Aorta (tissue), 5 donors: ENCODE measurements around the gene HOXA4. TPM values are rescaled to one million over a fixed set of nuclear protein-coding genes. Genes with fewer than 3 reads are reported as not detected.

Experiments
- ATAC-seq: fragments of 200-7000 bp; cut with Tn5 transposase; one replicate; pipeline ENCODE4 v1.9.1; 2022; ENCODE audit warnings: moderate library complexity; ENCODE audit not compliant: low FRiP score
- DNase-seq, 2 donors: peaks; one replicate each; pipeline ENCODE4 v3.0.0-alpha.2; 2020
- H3K27ac ChIP-seq, 2 donors: one replicate each; pipeline ENCODE4 v1.5.1; 2013; ENCODE audit warnings: low read length in 2 of 2, mild to moderate bottlenecking in 2 of 2, moderate library complexity in 2 of 2, control low read depth in 1 of 2, inconsistent platforms in 1 of 2, low read depth in 1 of 2
- H3K27me3 ChIP-seq, 2 donors: one replicate each; pipeline ENCODE4 v1.6.1; 2013; ENCODE audit warnings: control low read depth in 1 of 2, low read length in 1 of 2, mild to moderate bottlenecking in 1 of 2, moderate library complexity in 1 of 2; ENCODE audit not compliant: insufficient read depth in 2 of 2, control insufficient read depth in 1 of 2
- H3K36me3 ChIP-seq, 2 donors: one replicate each; pipeline ENCODE4 v1.6.1; 2013; ENCODE audit warnings: control low read depth in 1 of 2, low read length in 1 of 2, mild to moderate bottlenecking in 1 of 2; ENCODE audit not compliant: insufficient read depth in 2 of 2, control insufficient read depth in 1 of 2
- H3K4me1 ChIP-seq, 2 donors: one replicate each; pipeline ENCODE4 v1.6.1; 2013; ENCODE audit warnings: low read length in 2 of 2, control low read depth in 1 of 2, mild to moderate bottlenecking in 1 of 2, moderate library complexity in 1 of 2; ENCODE audit not compliant: insufficient read depth in 2 of 2, control insufficient read depth in 1 of 2
- H3K4me3 ChIP-seq, 2 donors: one replicate each; pipeline ENCODE4 v1.5.1; 2013; ENCODE audit warnings: low read length in 2 of 2, control low read depth in 1 of 2, mild to moderate bottlenecking in 1 of 2
- H3K9me3 ChIP-seq: one replicate; pipeline ENCODE4 v1.6.1; 2013; ENCODE audit warnings: mild to moderate bottlenecking, low read length; ENCODE audit not compliant: control insufficient read depth
- WGBS, 2 donors: extraction: QIAGEN DNeasy Blood & Tissue Kit; methylation state at CpG; one replicate each; pipeline ENCODE4 v1.1.7; 2013; 5-methylcytosine and 5-hydroxymethylcytosine counted together
- intact Hi-C, 2 donors: fragments of 100-400 bp; cut with DNase I; formaldehyde crosslinking; loops; one replicate each; pipeline versions ENCODE4 v1.14.2 to v1.15.0; 2022
- polyA plus RNA-seq, 2 donors: library from polyadenylated mRNA; stranded (reverse); fragments of 200-250 nt; gene quantifications; one replicate each; pipeline ENCODE4 v1.2.3, GENCODE V29; 2013
- total RNA-seq, 2 donors: library from RNA; stranded (reverse); fragmentation: NEBNext Ultra II Directional; extraction: Animal tissue kit (Norgen Biotek cat#: 25700); gene quantifications; one replicate each; pipeline ENCODE4 v1.2.1, GENCODE V29; 2021
- donor health status: healthy with polysubstance abuse.
- donor health status: Bipolar disorder and iron deficiency.
- donor health status: DM: no; HTN: no; CAD: no.
- donor health status: DM: no; HTN: no; CAD: no.
- donor health status: DM: yes; HTN: yes; CAD: no.

Gene HOXA4
- total and polyA plus RNA-seq, 4 donors = 2.6 to 11.6 (median 7.9) TPM

DNA sequence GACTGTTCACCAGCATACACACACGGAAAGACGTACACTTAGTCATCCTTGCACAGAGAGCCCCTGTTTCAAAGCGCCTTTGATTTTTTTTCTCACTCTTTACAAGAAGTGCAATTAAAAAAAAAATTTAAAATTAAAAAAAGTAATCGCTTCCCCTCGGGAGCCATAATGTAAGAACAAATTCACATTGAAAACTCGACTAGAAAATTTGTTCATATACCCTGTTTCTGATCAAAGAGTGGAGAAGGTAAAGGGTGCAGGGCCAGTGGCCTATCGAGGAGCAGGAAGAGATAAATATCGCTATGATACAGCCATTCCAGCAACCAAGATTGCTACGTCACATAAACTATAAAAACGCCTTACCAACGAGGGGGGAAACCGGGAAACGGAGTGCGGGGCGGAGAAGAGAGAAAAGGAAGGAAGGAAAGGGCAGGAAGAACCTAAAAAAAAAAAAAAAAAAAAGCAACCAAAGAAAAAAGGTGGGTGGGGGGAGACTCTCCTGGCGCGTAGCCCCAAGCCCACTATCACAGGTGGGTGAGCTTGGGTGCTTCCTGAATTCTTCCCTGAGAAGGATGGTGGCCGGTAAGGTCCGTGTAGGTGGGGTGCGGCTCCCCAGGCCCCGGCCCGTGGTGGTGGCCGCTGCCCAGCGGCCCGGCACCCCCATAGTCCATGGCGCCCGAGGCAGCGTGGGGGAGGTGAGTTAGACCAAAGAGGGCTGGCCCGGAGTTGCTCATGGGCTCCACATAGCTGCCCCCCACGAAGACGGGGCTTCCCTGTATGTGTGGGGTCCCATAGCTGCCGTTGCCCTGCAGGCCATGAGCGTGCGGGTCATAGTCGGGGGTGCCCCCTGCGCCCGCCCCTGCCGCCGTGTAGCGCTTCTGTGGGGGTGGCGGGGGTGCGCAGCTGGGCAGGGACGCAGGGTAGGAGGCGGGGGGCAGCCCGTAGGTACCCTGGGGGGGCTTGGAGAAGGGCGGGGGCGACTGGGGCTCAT, 22.9 kb downstream of the HOXA4 start:
- peak overlapping the region; percentile 86 to 96 for H3K27ac ChIP-seq
- peaks cover 0 to 6% of the 10 kb centered on the region in 2 donors for H3K4me1 ChIP-seq
- 18 to 24% methylated on average over 47 of the region's 47 CpGs for WGBS, 2 donors
- H3K36me3 ChIP-seq = no peaks in the 10 kb centered on the region
- DNase-seq (peak in 1 of 2 donors; percentile 49), ATAC-seq (peak; percentile 4)
- no peaks in the 10 kb centered on the region for H3K9me3 ChIP-seq
- peak overlapping the region; percentile 1 to 28 for H3K4me3 ChIP-seq
- no peaks in the 10 kb centered on the region for H3K27me3 ChIP-seq
- intact Hi-C loops = no loop called here

GRCh38 chr7:27106901-27107240, 23.7 kb downstream of the HOXA4 start:
- no peak for DNase-seq
- intact Hi-C loops = no loop called here
- peak overlapping the region; percentile 92 to 95 for H3K27ac ChIP-seq
- no peak for ATAC-seq
- 6 to 11% methylated on average over 14 of the region's 14 CpGs for WGBS, 2 donors
- H3K36me3 ChIP-seq = no peaks in the 10 kb centered on the region
- peaks cover 0 to 6% of the 10 kb centered on the region in 2 donors for H3K4me1 ChIP-seq
- H3K27me3 ChIP-seq = no peaks in the 10 kb centered on the region
- no peaks in the 10 kb centered on the region for H3K9me3 ChIP-seq
- peak overlapping the region; percentile 18 to 51 for H3K4me3 ChIP-seq

DNA sequence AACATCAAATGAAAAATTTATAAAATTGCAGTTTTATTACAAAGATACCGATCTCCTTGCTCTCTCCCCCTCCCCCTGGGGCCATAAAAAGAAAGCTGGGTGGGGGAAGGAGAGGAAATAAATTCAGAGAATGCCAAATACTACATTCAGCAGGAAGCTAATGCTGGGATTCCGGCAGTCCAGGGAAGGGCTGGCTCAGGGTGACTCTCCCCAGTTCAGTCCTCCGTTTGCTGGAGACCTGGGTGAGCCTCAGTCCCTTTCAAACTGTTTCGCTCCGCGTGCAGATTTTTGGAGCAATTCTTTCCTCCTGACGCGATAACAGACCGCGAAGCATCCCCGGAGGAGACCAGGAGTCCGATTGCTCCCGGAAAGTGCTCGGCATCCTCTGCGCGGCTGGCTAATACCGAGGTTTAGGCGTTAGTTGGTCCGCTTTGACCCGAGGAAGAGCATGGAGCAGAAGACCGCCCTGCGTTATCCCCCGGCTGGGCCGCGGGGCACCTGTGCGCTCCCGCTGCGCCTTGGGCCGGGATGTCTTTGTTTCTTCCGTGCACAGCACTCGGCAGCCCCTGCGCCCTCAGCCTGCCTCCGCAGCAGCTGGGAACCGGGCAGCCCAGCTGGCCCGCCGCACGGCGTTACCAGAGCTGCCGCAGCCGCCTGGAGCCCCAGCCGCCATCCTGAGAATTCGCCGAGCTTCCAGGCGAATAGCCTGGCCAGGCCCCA, 24.2 kb downstream of the HOXA4 start:
- H3K4me3 ChIP-seq = peak overlapping the region; percentile 18 to 51
- intact Hi-C loops = no loop called here
- peaks cover 0 to 6% of the 10 kb centered on the region in 2 donors for H3K4me1 ChIP-seq
- H3K36me3 ChIP-seq = no peaks in the 10 kb centered on the region
- WGBS, 2 donors = 1 to 8% methylated on average over 44 of the region's 44 CpGs
- ATAC-seq (no peak), DNase-seq (peak; percentile 50 to 79)
- no peaks in the 10 kb centered on the region for H3K9me3 ChIP-seq
- no peaks in the 10 kb centered on the region for H3K27me3 ChIP-seq
- peak overlapping the region; percentile 92 to 95 for H3K27ac ChIP-seq

DNA sequence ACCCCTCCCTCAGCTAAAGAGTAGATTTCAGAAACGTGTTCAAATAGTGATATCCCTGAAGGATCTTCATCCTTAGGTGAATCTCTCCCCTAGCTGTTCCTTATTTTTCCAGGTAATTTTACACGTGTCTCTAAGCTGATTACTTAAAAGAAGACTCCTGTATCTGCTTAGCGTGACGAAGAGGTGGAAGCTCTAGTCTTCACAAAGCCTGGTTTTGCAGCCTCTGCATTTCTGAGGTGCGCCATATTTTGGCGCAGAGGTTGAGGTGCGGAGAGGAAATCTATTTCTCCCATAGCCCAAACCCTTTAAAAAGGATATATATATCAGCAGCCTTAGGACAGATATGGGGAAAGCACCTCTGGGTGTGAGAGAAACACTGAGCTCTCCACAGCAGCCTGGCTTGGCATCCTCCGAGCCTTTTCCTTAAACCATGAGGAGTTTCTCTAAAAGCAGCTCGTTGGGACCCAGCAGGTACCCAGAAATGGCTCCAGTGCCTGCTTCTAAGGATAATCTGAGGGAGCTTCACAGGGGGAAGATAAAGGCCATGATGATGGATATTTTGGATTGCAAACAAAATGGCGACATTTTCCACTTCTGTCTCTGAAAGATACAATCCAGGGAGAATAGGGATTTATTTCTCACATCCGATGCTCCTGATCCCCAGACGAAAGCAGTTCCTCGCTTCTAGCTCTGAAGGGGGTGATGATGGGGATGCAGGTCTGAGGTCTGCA, 25.1 kb downstream of the HOXA4 start:
- peaks cover 0 to 6% of the 10 kb centered on the region in 2 donors for H3K4me1 ChIP-seq
- DNase-seq = no peak
- intact Hi-C loops = no loop called here
- no peak overlapping the region for H3K4me3 ChIP-seq
- ATAC-seq = no peak
- H3K36me3 ChIP-seq = no peaks in the 10 kb centered on the region
- no peaks in the 10 kb centered on the region for H3K9me3 ChIP-seq
- peak overlapping the region; percentile 50 to 92 for H3K27ac ChIP-seq
- no peaks in the 10 kb centered on the region for H3K27me3 ChIP-seq
- 61 to 66% methylated on average over 13 of the region's 13 CpGs for WGBS, 2 donors

- Histone ChIP-seq H3K4me3 (peak overlapping the region in 1 of 2 donors; percentile 1), H3K4me1 (peaks cover 0 to 1% of the 10 kb centered on the region in 2 donors), H3K27ac (peak overlapping the region; percentile 87 to 100), H3K9me3 (no peaks in the 10 kb centered on the region), H3K36me3 (no peaks in the 10 kb centered on the region), H3K27me3 (no peaks in the 10 kb centered on the region)
- ATAC-seq (no peak), DNase-seq (peak in 1 of 2 donors; percentile 57)
- WGBS, 2 donors = 4 to 8% methylated on average over 13 of the region's 13 CpGs
- intact Hi-C loops = loop anchor here in 1 of 2 donors (5.0 kb wide), 1 partner anchor 242 kb away; the partner anchor contains the start of gene SKAP2
Observed at GRCh38 chr7:27104341-27105058, 26.1 kb downstream of the HOXA4 start.

DNA sequence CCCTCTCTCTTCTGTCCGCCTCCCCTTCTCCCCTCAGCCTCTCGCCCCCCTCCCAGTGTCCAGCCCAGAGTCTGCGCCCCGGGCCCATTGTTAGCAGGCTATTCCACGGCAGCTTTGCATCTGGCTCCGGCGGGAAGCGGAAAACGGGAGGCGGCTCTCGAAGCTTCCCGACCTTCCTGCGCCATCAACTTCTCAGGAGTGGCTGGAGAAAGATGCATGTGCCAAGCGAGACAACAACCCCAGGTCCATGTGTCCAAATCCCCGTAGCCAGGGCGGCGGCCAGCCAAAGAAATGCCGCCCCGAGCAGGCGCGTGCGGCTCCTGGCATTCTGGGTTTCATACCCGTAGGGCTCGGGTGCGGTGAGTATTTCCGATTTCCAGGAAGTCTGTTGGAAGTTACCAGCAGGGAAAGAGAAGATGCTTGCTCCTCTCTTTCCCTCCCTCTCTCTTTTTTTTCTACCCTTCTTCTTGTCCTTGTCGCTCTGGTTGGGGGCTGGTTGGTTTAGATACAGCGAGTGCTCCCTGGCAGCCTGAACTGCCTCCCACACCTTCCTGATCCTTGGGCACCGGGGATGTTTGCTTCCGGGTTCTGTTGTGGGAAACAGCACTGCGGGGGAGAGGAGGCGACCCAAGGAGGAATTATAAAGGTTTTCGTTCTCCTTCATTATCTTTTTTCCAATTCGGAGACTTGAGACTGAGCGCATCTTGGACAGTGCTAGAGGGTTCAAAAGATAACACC, 26.9 kb downstream of the HOXA4 start:
- Histone ChIP-seq H3K9me3 (no peaks in the 10 kb centered on the region), H3K4me1 (no peaks in the 10 kb centered on the region), H3K36me3 (no peaks in the 10 kb centered on the region), H3K4me3 (peak overlapping the region; percentile 24 to 78), H3K27me3 (no peaks in the 10 kb centered on the region), H3K27ac (peak overlapping the region; percentile 87 to 100)
- DNase-seq (peak in 1 of 2 donors; percentile 50), ATAC-seq (no peak)
- WGBS, 2 donors = 10 to 13% methylated on average over 35 of the region's 35 CpGs
- intact Hi-C loops = loop anchor here in 1 of 2 donors (5.0 kb wide), 1 partner anchor 241 kb away; the partner anchor contains the start of gene SKAP2

- intact Hi-C loops = loop anchor here in 1 of 2 donors (5.0 kb wide), 1 partner anchor 241 kb away; the partner anchor contains the start of gene SKAP2
- H3K4me1 ChIP-seq = no peaks in the 10 kb centered on the region
- H3K9me3 ChIP-seq = no peaks in the 10 kb centered on the region
- WGBS, 2 donors = 3 to 6% methylated on average over 29 of the region's 29 CpGs
- peak; percentile 66 to 72 for DNase-seq
- H3K4me3 ChIP-seq = peak within 1 kb of the TSS; percentile 24 to 78
- no peaks in the 10 kb centered on the region for H3K27me3 ChIP-seq
- peak; percentile 49 for ATAC-seq
- H3K36me3 ChIP-seq = no peaks in the 10 kb centered on the region
- H3K27ac ChIP-seq = peak within 1 kb of the TSS; percentile 93 to 100
Observed at GRCh38 chr7:27102581-27103442, 27.7 kb downstream of the HOXA4 start, which contains the start of gene HOXA2. Gene HOXA2, minus strand, starts transcription at chr7:27102683. Its CDS starts 183 bp downstream, at chr7:27102500.
